GM21447 (cell line): ENCODE results near the gene FLT3LG.
"Not testable (repeated sequence)": the region's sequence is repeated elsewhere in the genome, so short reads cannot be mapped to it uniquely, and the experiment has no call there.

ENCODE experiments used
- ATAC-seq: cut with Tn5 transposase; IDR thresholded peaks from one replicate; pipeline ENCODE4 v1.9.1; 2021; ENCODE audit not compliant: unreplicated experiment

The FLT3LG gene

DNA sequence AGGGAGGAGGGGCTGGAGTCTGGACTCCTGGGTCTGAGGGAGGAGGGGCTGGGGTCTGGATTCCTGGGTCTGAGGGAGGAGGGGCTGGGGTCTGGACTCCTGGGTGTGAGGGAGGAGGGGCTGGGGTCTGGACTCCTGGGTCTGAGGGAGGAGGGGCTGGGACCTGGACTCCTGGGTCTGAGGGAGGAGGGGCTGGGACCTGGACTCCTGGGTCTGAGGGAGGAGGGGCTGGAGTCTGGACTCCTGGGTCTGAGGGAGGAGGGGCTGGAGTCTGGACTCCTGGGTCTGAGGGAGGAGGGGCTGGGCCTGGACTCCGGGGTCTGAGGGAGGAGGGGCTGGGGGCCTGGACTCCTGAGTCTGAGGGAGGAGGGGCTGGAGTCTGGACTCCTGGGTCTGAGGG is 12.9 kb upstream of the FLT3LG start:
- ATAC-seq: not testable (repeated sequence)

GRCh38 chr19:49461656-49462055 is 12.4 kb upstream of the FLT3LG start:
- ATAC-seq: no peak

DNA sequence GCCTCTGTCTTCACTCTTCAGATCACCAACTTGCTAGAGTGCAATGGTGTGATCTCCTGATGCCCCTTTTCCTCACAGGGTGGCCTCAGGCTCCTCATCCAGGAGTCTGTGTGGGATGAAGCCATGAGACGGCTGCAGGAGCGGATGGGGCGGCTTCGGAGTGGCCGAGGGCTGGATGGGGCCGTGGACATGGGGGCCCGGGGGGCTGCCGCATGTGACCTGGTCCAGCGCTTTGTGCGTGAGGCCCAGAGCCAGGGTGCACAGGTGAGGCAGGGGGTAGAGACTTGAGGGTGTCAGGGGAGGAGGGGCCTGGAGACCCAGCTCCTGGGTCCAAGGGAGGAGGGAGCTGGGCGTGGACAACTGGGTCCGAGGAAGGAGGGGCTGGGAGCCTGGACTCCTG is 11.5 kb upstream of the FLT3LG start:
- no peak for ATAC-seq

DNA sequence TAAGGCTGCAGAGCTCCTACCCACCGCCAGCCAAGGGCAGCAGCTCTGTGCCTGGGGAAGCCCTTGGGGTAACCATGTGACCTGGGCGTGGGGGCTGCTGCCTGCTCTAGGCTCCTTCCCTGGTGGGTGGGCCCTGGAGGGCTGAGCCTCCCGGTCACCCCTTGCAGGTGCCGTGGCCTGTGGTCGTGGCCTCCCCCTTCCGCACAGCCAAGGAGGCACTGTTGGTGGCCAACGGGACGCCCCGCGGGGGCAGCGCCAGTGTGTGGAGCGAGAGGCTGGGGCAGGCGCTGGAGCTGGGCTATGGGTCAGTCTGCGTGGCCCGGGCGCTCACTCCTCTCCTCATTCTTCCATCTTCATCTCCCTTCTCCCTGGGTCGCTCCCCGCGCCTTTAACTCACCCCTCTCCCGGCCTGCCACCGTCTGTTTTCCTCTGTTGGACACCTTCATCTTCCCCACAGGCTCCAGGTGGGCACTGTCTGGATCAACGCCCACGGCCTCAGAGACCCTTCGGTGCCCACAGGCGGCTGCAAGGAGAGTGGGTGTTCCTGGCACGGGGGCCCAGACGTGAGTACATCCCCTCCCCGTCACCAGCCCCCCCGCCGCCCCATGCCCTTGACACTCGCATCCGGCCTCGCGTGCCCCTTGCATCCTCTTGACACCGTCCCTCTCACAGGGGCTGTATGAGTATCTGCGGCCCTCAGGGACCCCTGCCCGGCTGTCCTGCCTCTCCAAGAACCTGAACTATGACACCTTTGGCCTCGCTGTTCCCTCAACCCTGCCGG is 9.9 kb upstream of the FLT3LG start:
- ATAC-seq: no peak

GRCh38 chr19:49465371-49465770 is 8.6 kb upstream of the FLT3LG start:
- no peak for ATAC-seq

DNA sequence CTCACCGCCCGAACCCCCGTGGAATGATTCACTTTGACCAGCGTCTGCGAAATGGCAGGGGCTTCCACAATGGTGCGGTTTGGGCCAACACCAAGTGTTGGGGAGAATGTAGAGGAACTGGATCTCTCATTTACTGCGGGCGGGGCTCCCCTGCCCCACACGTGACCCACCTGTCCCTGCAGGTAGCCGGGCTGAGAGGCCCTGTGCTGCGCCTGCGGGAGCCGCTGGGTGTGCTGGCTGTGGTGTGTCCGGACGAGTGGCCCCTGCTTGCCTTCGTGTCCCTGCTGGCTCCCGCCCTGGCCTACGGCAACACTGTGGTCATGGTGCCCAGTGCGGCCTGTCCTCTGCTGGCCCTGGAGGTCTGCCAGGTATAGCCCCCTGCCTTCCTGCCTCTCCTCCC is 5.8 kb upstream of the FLT3LG start:
- no peak for ATAC-seq

DNA sequence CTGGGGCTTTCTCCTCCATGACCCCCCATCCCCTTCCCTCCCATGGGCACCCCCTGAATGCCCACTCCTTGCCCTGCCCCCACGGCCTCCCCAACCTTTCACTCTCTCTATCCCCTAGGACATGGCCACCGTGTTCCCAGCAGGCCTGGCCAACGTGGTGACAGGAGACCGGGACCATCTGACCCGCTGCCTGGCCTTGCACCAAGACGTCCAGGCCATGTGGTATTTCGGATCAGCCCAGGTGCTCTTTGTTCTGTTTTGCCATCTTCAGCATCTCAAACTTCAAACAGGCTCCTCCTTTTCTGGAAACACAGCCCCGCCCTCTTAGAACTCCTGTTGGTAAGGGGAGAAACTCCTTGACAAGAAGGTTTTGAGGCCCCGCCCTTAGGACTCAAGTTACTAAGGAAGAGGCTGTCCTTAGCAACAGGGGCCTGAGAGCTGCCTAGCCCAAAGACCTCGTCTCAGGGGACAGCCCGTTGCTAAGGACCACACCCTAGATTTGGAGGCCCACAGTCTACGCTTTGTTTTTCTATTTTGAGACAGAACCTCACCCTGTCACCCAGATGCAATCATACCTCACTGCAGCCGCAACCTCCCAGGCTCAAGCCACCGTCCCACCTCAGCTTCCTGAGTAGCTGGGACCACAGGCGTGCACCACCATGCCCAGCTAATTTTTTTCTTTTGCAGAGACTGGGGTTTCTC is 5.1 kb upstream of the FLT3LG start:
- ATAC-seq: no peak

GRCh38 chr19:49469828-49470614 is 4.0 kb upstream of the FLT3LG start:
- ATAC-seq: no peak

GRCh38 chr19:49470615-49470978 is 3.4 kb upstream of the FLT3LG start:
- no peak for ATAC-seq

DNA sequence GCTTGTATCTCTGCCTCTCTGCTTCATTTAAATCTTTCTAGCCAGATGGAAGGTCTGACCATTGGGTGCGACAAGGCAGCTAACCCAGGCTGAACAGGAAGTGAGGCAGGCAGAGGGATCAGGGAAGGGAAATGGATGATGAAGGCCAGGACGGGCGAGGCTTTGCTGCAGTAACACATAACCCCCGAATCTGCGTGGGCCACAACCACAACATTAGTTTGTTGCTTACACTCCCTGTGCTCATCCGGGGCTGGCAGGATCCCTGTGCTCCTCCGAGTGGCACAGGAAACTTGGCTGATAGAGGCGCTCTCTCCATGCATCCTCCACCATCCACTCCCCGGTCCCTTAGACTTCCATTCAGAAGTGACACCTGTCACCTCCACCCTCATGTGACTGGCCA is 1.1 kb upstream of the FLT3LG start:
- ATAC-seq: no peak

DNA sequence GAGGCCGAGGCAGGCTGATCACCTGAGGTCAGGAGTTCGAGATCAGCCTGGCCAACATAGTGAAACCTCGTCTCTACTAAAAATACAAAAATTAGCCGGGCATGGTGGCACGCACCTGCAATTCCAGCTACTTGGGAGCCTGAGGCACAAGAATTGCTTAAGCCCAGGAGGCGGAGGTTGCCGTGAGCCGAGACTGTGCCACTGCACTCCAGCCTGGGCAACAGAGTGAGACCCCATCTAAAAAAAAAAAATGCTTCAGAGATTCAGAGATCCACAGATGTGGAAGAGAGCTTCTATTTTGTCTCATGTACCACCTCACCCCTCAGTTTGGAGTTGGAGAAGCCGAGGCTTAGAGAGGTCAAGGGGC is 531 bp upstream of the FLT3LG start:
- not testable (repeated sequence) for ATAC-seq

- ATAC-seq: no peak
Measured at GRCh38 chr19:49474542-49474924, 518 bp downstream of the FLT3LG start.

DNA sequence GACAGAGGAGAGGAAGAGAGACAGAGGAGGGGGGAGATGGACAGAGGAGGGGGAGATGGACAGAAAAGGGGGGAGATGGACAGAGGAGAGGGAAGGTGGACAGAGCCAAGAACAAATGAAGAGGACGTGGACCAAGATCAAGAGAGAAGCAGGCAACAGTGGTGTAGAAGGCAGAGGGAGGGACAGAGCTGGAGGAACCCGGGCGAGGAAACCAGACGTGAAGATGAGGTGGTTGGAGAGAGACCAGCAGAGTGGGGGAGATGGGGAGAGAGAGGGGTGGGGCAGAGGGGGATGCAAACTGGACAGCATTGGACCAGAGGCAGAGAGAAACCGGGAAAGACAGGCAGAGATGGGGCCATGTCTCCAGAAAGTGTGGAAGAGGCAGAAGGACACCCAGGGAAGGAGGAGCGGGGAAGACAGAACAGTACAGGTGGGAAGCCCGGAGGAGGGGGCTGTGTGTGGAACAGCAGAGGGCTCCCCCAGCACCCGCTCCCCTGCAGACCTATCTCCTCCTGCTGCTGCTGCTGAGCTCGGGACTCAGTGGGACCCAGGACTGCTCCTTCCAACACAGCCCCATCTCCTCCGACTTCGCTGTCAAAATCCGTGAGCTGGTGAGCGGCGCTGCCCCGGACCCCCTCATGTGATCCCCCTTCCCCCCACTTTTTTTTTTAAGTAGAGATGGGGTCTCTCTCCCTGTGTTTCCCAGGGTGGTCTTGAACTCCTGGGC is 1.3 kb downstream of the FLT3LG start:
- no peak for ATAC-seq

DNA sequence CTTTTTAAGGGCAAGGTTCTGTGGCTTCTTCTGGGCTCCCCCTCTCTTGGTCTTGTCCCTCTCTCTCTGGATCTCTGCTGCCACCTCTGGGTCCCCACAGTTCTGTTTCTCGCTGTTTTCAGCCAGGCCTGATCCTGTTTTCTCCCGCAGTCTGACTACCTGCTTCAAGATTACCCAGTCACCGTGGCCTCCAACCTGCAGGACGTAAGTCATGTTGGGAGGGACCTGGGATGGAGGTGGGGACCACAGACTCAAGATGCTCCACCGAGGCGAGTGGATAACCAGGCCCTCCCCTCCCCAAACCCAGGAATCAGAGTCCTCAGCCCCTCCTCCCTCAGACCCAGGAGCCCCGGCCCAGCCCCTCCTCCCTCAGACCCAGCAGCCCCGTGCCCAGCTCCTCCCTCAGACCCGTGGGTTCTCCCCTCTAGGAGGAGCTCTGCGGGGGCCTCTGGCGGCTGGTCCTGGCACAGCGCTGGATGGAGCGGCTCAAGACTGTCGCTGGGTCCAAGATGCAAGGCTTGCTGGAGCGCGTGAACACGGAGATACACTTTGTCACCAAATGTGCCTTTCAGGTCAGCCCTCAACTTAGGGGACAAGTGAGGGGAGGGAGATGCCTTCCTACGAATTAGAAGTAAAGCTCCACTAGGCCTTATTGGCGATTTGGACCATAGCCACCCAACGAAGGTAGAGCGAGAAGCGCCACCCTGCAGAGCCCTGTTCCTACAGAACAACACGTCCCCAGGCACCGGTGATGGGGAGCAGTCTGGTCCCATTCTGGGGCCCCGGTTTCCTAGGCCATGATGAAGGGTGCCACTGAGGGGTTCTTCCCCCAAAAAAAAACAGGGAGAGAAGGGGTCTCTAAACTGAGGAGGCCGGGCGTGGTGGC is 2.2 kb downstream of the FLT3LG start:
- no peak for ATAC-seq

DNA sequence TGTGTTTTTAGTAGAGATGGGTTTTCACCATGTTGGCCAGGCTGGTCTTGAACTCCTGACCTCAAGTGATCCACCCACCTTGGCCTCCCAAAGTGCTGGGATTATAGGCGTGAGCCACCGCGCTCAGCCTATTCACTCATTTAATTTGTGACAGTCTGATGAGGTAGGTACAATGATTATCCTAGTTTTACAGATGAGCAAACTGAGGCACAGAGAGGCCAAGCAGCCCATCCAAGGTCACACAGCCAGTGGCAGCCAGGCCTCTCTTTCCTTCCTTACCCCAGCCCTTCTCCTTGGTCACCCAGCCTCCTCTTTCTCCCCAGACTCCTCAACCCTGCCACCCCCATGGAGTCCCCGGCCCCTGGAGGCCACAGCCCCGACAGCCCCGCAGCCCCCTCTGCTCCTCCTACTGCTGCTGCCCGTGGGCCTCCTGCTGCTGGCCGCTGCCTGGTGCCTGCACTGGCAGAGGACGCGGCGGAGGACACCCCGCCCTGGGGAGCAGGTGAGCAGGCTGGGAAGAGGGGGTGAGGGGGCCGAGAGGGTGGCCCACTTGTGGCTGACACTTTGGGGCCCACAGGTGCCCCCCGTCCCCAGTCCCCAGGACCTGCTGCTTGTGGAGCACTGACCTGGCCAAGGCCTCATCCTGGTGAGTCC is 6.1 kb downstream of the FLT3LG start:
- ATAC-seq: no peak

GRCh38 chr19:49481020-49481683 is 7.1 kb downstream of the FLT3LG start:
- ATAC-seq: no peak

- no peak for ATAC-seq
Measured at GRCh38 chr19:49486232-49486631, 12.2 kb downstream of the FLT3LG start.

DNA sequence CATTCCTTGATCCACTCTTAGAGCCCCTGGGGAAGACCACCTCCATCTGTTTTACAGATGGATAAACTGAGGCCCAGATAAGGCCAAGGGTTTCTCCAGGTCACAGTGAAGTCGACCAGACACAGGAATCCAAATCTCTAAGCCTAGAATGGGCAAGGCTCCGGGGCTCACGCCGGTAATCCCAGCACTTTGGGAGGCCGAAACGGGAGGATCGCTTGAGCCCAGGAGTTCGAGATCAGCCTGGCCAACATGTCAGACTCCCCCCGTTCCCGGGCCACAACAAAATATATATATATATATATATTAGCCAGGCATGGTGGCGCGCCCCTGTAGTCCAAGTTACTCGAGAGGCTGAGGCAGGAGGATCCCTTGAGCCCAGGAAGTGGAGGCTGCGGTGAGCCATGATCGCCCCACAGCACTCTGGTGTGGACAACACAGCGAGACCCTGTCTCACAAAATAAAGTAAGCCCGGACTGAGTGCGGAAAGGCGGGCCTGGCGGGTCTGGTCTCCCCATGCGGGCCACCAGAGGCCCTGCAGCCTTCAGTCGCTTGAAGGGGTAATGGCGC is 12.8 kb downstream of the FLT3LG start:
- ATAC-seq: no peak
